D341Med (cell line): ENCODE results near the gene LYSMD3.

Experiments
- DNase-seq: peaks from one replicate; pipeline ENCODE4 v3.0.0; 2012; ENCODE audit warnings: low spot score

LYSMD3 gene

DNA sequence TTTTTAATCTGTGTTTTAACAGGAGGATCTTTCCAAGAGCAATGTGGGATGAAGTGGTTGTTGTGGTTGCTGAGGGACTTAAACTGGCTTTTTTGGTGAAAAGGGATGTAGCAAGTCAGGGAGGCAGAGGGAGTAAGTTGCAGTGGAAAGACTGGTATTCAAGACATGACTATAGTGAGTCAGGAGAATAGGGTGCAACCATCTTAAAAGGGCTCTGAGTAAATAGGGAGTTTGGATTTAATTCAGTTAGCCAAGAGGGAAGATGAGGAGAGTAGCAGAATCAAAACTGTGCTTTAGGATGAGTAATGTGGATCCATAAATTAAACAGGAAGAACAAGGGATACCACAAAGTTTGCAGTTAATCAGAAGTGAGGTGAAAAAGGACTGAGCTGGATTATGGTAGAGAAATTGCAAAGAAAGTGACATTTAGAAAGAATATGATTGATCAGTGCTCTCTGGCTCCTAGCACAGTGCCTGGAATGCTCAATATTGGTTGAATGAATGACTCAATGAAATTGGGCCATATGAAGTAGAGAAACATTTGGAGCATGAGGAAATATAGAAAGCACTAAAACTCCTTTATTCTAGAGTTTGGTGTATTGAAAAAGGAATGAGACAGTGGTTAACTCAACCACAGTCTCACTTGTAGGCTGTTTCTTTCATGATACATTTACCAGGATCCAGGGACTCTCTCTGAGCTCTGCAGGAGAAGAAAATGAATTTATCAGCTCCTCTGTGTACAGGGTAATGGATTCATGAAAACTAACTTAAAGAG, 49.6 kb downstream of the LYSMD3 start:
- no peak for DNase-seq

DNA sequence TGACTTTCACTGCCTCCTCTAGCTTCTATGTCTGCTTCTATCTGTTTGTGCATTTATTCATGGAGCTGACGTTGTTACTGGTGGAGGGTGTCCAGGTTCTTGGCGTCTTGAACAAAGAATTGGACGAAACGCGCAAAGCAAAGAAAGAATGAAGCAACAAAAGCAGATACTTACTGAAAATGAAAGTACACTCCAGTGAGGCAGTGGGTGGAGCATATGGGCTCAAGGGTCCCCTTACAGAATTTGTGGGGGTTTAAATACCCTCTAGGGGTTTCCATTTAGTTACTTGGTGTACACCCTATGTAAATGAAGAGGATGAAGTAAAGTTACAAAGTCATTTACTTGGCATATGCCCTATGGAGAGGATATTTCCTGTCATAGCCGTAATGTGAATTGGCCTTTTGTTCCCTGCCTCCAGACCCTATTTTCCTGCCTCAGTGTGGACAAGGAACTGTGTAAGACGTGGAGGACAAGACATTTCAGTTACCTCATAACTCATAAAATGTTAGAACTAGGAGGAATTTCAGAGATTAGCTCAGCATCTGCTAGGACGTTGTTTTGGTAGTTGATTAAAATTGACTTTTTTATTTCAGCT, 51.7 kb downstream of the LYSMD3 start:
- DNase-seq = no peak

DNA sequence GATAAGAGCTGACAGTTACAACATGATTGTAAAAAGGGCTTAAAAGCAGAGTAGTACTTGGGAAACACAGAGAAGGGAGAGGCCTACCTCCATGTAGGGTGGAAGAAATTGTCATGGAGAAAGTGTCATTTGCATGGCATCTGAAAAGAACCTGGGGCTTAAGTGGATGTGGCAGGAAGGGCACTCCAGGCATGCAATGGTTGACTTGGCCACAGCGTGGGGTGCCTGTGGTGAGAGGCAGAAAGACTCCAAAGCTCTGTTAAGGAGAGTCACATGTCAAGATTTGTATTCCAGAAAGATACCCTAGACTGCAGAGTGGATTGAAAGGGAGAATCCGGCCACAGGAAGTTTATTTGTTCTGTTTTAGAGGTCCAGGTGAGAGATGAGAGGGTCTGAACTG, 52.3 kb downstream of the LYSMD3 start:
- no peak for DNase-seq

DNA sequence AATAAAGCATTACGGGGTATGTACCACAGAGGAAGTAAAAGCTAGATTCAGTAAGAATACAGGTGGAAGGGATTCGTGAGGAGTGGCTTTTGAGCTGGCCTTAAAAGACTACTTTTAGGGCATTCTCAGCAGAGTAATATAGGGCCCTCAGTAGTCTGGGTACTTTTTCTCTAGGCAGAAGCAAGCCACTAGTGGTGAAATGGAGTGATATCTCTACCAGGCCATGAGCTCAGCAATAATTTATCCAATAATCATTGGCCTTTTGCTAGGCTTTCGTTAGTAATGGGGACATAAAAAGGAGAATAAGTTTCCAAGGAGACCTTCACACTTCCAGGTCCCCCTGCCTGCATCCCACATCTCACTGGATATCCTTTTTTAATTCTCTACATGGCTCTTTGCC, 53.0 kb downstream of the LYSMD3 start:
- no peak for DNase-seq

DNA sequence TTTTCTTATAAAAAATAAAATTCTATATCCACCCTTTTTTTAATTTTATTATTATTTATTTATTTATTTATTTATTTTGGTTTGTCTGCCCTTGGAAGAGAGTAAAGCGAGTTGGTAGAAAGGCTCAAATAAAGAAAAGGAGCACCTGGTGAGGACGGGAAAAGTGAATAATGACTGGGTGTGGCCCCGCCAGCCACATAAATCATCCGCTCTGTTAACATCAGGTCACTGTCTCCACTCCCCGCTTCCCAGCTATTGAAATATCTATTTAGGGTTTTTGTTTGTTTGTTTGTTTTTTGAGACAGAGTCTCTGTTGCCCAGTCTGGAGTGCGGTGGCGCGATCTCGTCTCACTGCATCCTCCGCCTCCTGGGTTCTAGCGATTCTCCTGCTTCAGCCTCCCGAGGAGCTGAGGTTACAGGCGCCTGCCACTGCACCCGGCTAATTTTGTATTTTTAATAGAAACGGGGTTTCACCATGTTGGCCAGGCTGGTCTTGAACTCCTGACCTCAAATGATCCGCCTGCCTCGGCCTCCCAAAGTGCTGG, 53.9 kb downstream of the LYSMD3 start:
- no peak for DNase-seq

DNA sequence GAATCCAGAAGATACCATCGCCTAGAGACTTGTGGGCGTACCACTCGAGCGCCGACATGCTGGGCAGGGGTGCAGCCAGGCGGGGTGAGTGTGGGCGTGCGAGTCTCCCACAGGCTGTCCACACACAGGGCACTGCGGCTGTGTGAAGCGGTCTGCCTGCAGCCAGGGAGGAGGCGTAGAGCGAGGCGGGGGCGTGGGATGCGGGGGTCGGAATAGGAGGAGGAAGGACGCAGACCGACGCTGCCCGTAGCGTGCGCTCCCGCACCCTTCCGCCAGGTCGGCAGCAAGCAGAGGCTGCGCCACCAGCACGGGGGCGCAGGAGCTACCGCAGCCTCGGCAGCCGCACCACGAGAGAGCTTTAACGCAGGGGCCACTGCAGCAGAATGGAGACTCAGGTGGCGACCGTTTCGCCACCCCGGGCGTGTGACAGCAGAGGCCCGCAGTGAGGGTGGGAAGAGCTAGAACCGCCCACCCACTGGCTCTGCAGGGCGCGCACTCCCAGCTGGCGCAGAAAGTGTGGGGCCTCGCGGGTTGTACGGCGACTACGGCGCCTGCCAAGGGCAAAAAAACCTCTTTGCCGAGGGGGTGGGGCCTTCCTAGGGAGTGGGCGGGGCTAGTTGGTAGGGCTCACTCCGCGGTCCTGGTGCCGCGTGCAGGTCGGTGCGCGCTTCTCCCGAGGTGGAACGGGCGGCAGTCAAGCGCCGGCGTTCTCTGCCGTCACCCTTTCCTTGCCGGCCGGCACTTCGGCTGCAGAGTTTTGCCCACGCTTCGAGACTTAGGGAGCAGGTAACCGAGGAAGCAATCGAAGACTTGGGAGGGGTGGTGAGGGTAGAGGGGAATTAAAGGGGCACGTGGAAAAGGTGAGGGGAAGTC, 54.9 kb downstream of the LYSMD3 start, which contains the start of the genes MBLAC2 and POLR3G:
Gene MBLAC2, minus strand, starts transcription at position 537 of the 873 bp plus-strand sequence. Its CDS starts 479 bp downstream, at position 58.
Gene POLR3G, plus strand, starts transcription at position 630 of the 873 bp plus-strand sequence. CDS start 10,704 bp downstream, outside the sequence.
- DNase-seq = peak; percentile 93

DNA sequence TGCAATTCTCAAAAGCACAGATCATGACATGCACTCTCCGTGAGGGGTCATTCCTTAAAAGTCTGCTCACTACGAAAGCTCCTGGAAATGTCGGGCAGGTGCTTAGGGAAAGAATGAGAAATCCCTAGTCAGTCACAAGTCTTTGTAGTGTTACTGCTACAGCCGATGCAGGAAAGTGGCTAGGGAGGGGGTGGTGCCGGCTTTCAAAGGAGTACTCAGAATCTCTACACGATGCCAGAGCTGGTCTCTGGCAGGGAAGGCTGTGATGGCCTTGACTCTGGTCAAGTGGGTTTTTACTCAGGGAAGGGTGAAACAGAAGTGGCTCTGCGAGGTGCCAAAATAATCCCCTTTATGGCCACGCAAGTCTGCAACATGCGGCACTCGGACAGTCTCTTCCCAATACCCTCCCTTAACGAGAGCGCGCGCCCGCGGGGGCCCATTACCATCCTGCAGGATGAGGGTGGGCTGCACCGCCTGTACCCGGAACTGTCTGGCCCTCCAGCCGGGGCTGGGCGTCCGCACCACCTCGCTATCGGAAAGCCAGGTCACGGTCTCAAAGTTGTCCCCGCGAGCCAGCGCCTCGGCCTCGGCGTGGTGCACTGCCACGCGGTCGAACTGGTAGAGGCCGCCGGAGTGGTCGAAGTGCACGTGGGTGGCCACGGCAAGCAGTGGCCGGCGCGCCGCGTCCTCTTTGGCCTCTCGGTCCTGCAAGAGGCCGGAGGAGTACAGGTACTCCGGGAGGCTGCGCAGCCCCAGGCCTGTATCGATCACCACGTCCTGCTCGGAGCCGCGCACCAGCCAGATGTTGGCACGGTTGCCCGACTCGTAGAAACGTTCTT, 55.8 kb downstream of the LYSMD3 start:
- peak; percentile 47 for DNase-seq

DNA sequence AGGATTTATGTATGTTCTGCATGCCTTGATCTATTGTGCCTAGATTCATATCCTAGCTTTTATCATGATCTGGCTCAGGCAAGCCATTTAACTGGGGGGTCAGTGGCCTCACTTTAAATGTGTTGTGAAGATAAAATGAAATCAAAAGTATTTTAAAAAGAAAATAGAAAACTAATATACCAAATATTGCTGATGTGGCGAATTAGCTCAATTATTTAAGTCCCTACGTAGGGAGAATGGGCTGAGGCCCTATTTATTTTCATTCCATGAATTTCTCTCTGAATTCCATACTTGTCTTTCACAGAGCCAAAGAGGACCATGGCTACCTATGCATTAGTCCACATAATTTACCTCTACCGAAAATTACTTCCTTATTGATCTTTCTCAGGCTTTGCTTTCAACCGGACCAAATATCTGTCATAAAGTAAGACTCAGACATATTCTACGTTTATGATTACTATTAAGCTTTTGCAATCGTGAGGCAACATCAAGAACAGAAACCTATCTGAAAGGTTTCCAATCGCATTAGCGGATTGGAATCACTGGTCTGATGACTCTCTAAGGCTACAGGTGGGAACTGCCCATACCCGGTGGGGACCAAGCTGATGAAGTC, 56.5 kb downstream of the LYSMD3 start:
- peak; percentile 27 for DNase-seq
